ENCODE results near the gene HADHB.
"Not testable (repeated sequence)": the region's sequence is repeated elsewhere in the genome, so short reads cannot be mapped to it uniquely, and the experiment has no call there.

HADHB gene

GRCh38 chr2:26298638-26299393 is 54.1 kb downstream of the HADHB start:
- DNase-seq, result peak; percentile 62

- DNase-seq, result peak; percentile 69
Measured at GRCh38 chr2:26299471-26300101, 54.8 kb downstream of the HADHB start.

- DNase-seq, result peak; percentile 44
Measured at GRCh38 chr2:26300234-26300925, 55.6 kb downstream of the HADHB start.

GRCh38 chr2:26302846-26303245 is 58.1 kb downstream of the HADHB start:
- DNase-seq, result no peak

- not testable (repeated sequence) for DNase-seq
Measured at GRCh38 chr2:26305094-26305493, 60.4 kb downstream of the HADHB start.

- DNase-seq, result no peak
Measured at GRCh38 chr2:26305540-26305939, 60.8 kb downstream of the HADHB start.

GRCh38 chr2:26309921-26310320 is 65.2 kb downstream of the HADHB start:
- DNase-seq, result no peak

- DNase-seq, result no peak
Measured at GRCh38 chr2:26312471-26312870, 67.7 kb downstream of the HADHB start.

- DNase-seq, result no peak
Measured at GRCh38 chr2:26313446-26313845, 68.7 kb downstream of the HADHB start.

GRCh38 chr2:26314243-26314642 is 69.5 kb downstream of the HADHB start:
- no peak for DNase-seq

GRCh38 chr2:26316041-26316440 is 71.3 kb downstream of the HADHB start:
- no peak for DNase-seq

GRCh38 chr2:26316845-26317244 is 72.1 kb downstream of the HADHB start:
- no peak for DNase-seq

GRCh38 chr2:26317377-26318105 is 72.8 kb downstream of the HADHB start:
- no peak for DNase-seq

- DNase-seq, result no peak
Measured at GRCh38 chr2:26318950-26319349, 74.2 kb downstream of the HADHB start.

- DNase-seq, result not testable (repeated sequence)
Measured at GRCh38 chr2:26324479-26324878, 79.7 kb downstream of the HADHB start.

- no peak for DNase-seq
Measured at GRCh38 chr2:26324903-26325302, 80.2 kb downstream of the HADHB start.

- DNase-seq, result no peak
Measured at GRCh38 chr2:26325851-26326250, 81.1 kb downstream of the HADHB start.

GRCh38 chr2:26326514-26326913 is 81.8 kb downstream of the HADHB start:
- no peak for DNase-seq

GRCh38 chr2:26327291-26328272 is 82.8 kb downstream of the HADHB start:
- no peak for DNase-seq

GRCh38 chr2:26329083-26329482 is 84.3 kb downstream of the HADHB start:
- DNase-seq, result not testable (repeated sequence)

- DNase-seq, result peak; percentile 88
Measured at GRCh38 chr2:26330114-26330549, 85.4 kb downstream of the HADHB start.

- no peak for DNase-seq
Measured at GRCh38 chr2:26330604-26331003, 85.9 kb downstream of the HADHB start.
